Measurements from ENCODE around the gene FRAT2.

FRAT2 gene

GRCh38 chr10:97363071-97363470 lies 28.5 kb upstream of the FRAT2 start:
- no peak overlapping the region for H3K4me3 ChIP-seq (ENCODE audit: low read depth, low read length)
- no peak for TF ChIP-seq CTCF (IDR thresholded peaks at IDR 0.05; ENCODE audit: low read depth, low read length)

- TF ChIP-seq CTCF (IDR thresholded peaks at IDR 0.05; ENCODE audit: low read depth, low read length), result no peak
- no peak overlapping the region for H3K4me3 ChIP-seq (ENCODE audit: low read depth, low read length)
Measured at GRCh38 chr10:97362310-97363033, 27.9 kb upstream of the FRAT2 start.

GRCh38 chr10:97361537-97361901 lies 27.0 kb upstream of the FRAT2 start:
- no peak for TF ChIP-seq CTCF (IDR thresholded peaks at IDR 0.05; ENCODE audit: low read depth, low read length)
- H3K4me3 ChIP-seq (ENCODE audit: low read depth, low read length), result no peak overlapping the region

- TF ChIP-seq CTCF (IDR thresholded peaks at IDR 0.05; ENCODE audit: low read depth, low read length), result no peak
- H3K4me3 ChIP-seq (ENCODE audit: low read depth, low read length), result no peak overlapping the region
Measured at GRCh38 chr10:97360705-97361536, 26.4 kb upstream of the FRAT2 start.

- no peak for TF ChIP-seq CTCF (IDR thresholded peaks at IDR 0.05; ENCODE audit: low read depth, low read length)
Measured at GRCh38 chr10:97358781-97359180, 24.3 kb upstream of the FRAT2 start.

GRCh38 chr10:97358349-97358748 lies 23.8 kb upstream of the FRAT2 start:
- TF ChIP-seq CTCF (IDR thresholded peaks at IDR 0.05; ENCODE audit: low read depth, low read length), result no peak
- no peak overlapping the region for H3K4me3 ChIP-seq (ENCODE audit: low read depth, low read length)

More at GRCh38 chr10:97358781-97359180, 24.3 kb upstream of the FRAT2 start:
- H3K4me3 ChIP-seq (ENCODE audit: low read depth, low read length), result no peak overlapping the region

- no peak overlapping the region for H3K4me3 ChIP-seq (ENCODE audit: low read depth, low read length)
- TF ChIP-seq CTCF (IDR thresholded peaks at IDR 0.05; ENCODE audit: low read depth, low read length), result no peak
Measured at GRCh38 chr10:97356918-97357317, 22.4 kb upstream of the FRAT2 start.
